Transverse colon (tissue), 4 donors: ENCODE data around the gene STXBP3. TPM values are rescaled to one million over a fixed set of nuclear protein-coding genes. Genes with fewer than 3 reads are reported as not detected.
"Not testable (repeated sequence)": the region's sequence is repeated elsewhere in the genome, so short reads cannot be mapped to it uniquely, and the experiment has no call there.

Experiments used
- DNase-seq: peaks from one replicate; pipeline ENCODE4 v3.0.0-alpha.2; 2019
- H3K27ac ChIP-seq, 4 donors: fragments of 200-600 bp; sonication (generic); 2 replicates each; pipeline ENCODE4 v1.5.1; 2016 to 2018; ENCODE audit warnings: inconsistent platforms in 4 of 4
- H3K27me3 ChIP-seq: fragments of 200-600 bp; sonication (generic); 2 replicates; pipeline ENCODE4 v1.5.1; 2017; ENCODE audit warnings: inconsistent platforms
- H3K36me3 ChIP-seq, 4 donors: fragments of 200-600 bp; sonication (generic); 2 replicates each; pipeline ENCODE4 v1.5.1; 2017 to 2019; ENCODE audit warnings: inconsistent platforms in 4 of 4
- H3K4me1 ChIP-seq, 4 donors: fragments of 200-600 bp; sonication (generic); 2 replicates each; pipeline ENCODE4 v1.5.1; 2017 to 2020; ENCODE audit warnings: inconsistent platforms in 4 of 4
- H3K4me3 ChIP-seq, 4 donors: fragments of 200-600 bp; sonication (generic); 1 replicate in 1 of 4; 2 replicates in 3 of 4; pipeline versions ENCODE4 v1.5.1 to v1.6.1; 2017 to 2019; ENCODE audit warnings: inconsistent platforms in 4 of 4
- H3K9me3 ChIP-seq, 2 donors: fragments of 200-600 bp; sonication (generic); 2 replicates each; pipeline ENCODE4 v1.5.1; 2017 to 2019; ENCODE audit warnings: inconsistent platforms in 2 of 2
- CTCF ChIP-seq, 5 experiments: fragments of 200-600 bp in 3 of 5; fragments of 450-650 bp in 2 of 5; sonication (generic) in 3 of 5; IDR thresholded peaks; 1 replicate in 2 of 5; 2 replicates in 3 of 5; pipeline ENCODE4 v1.5.1; 2016 to 2017; ENCODE audit warnings: antibody characterized with exemption in 5 of 5, inconsistent platforms in 3 of 5, mild to moderate bottlenecking in 2 of 5, moderate library complexity in 1 of 5
- EP300 ChIP-seq: sonication (generic); formaldehyde crosslinking; IDR thresholded peaks from one replicate; pipeline ENCODE4 v1.6.1; 2017; ENCODE audit warnings: antibody characterized with exemption, low read depth
- POLR2A ChIP-seq: fragments of 450-650 bp; IDR thresholded peaks from one replicate; pipeline ENCODE4 v1.6.1; 2016; ENCODE audit warnings: antibody characterized with exemption, mild to moderate bottlenecking, moderate library complexity
- POLR2AphosphoS5 ChIP-seq, 3 donors: sonication (generic); formaldehyde crosslinking; IDR thresholded peaks; one replicate each; pipeline ENCODE4 v1.6.1; 2016; ENCODE audit warnings: antibody characterized with exemption in 3 of 3
- WGBS, 2 donors: methylation state at CpG; one replicate each; pipeline ENCODE4 v1.1.5; 2018; ENCODE audit warnings: low coverage in 1 of 2; 5-methylcytosine and 5-hydroxymethylcytosine counted together
- in situ Hi-C, 4 donors: fragments of 200-750 bp; cut with MboI; loops; one replicate each; pipeline versions ENCODE4 v1.15.0 to v1.15.1; 2017; ENCODE audit warnings: low sequenced_read_pairs in 3 of 4, low pct_ligation_motif_present in 1 of 4, low pct_unique_long_range_greater_than_20kb in 1 of 4
- intact Hi-C: fragments of 100-400 bp; cut with DNase I; formaldehyde crosslinking; loops from one replicate; pipeline ENCODE4 v1.15.1; 2023; ENCODE audit warnings: low total_unique reads
- total RNA-seq, 4 donors: library from RNA; depleted of rRNA; stranded (reverse); fragments of >200 nt; gene quantifications; one replicate each; pipeline ENCODE4 v1.1.0, GENCODE V29; 2016

STXBP3 gene
- total RNA-seq, 4 donors from 2014 or later: 33.3 to 134 (median 76.3) TPM

GRCh38 chr1:108780937-108781574 is 34.6 kb downstream of the STXBP3 start:
- TF ChIP-seq POLR2AphosphoS5 (IDR thresholded peaks at IDR 0.05) (no peak), CTCF (IDR thresholded peaks at IDR 0.05) (no peak), POLR2A (no peak), EP300 (no peak)
- intact Hi-C loops (no loop called here), in situ Hi-C loops (no loop called here)
- no peak overlapping the region for H3K27ac ChIP-seq
- WGBS, 2 donors: 53 to 61% methylated on average over 2 to 3 of the region's 3 CpGs
- no peak for DNase-seq
- H3K9me3 ChIP-seq: peaks cover 6 to 16% of the 10 kb centered on the region in 2 donors
- peaks cover 0 to 68% (median 25%) of the 10 kb centered on the region in 4 donors for H3K36me3 ChIP-seq
- H3K4me1 ChIP-seq: no peaks in the 10 kb centered on the region
- H3K27me3 ChIP-seq: no peaks in the 10 kb centered on the region
- no peak overlapping the region for H3K4me3 ChIP-seq

GRCh38 chr1:108781575-108781944 is 35.1 kb downstream of the STXBP3 start:
- H3K27me3 ChIP-seq, H3K4me3 ChIP-seq, DNase-seq, in situ Hi-C loops, intact Hi-C loops, H3K27ac ChIP-seq, H3K4me1 ChIP-seq: not testable (repeated sequence)
- Histone ChIP-seq H3K36me3 (peaks cover 0 to 66% (median 25%) of the 10 kb centered on the region in 4 donors), H3K9me3 (peaks cover 6 to 18% of the 10 kb centered on the region in 2 donors)
- WGBS, 2 donors: 96 to 100% methylated on average over 1 of the region's 1 CpG

- Histone ChIP-seq H3K4me1 (no peaks in the 10 kb centered on the region), H3K27me3 (no peaks in the 10 kb centered on the region), H3K9me3 (peaks cover 6 to 18% of the 10 kb centered on the region in 2 donors), H3K4me3 (no peak overlapping the region), H3K36me3 (peaks cover 0 to 47% (median 22%) of the 10 kb centered on the region in 4 donors), H3K27ac (no peak overlapping the region)
- no peak for DNase-seq
- TF ChIP-seq POLR2AphosphoS5 (IDR thresholded peaks at IDR 0.05): no peak
- TF ChIP-seq CTCF (IDR thresholded peaks at IDR 0.05): no peak
- no peak for TF ChIP-seq POLR2A
- TF ChIP-seq EP300: no peak
- intact Hi-C loops: no loop called here
- 93 to 96% methylated on average over 3 to 6 of the region's 6 CpGs for WGBS, 2 donors
- in situ Hi-C loops: no loop called here
Measured at GRCh38 chr1:108785264-108785663, 38.8 kb downstream of the STXBP3 start.

GRCh38 chr1:108785880-108786279 is 39.4 kb downstream of the STXBP3 start:
- intact Hi-C loops: no loop called here
- H3K27me3 ChIP-seq: no peaks in the 10 kb centered on the region
- H3K36me3 ChIP-seq: peaks cover 0 to 50% (median 22%) of the 10 kb centered on the region in 4 donors
- no peak overlapping the region for H3K27ac ChIP-seq
- no peaks in the 10 kb centered on the region for H3K4me1 ChIP-seq
- DNase-seq: no peak
- in situ Hi-C loops: no loop called here
- no peak overlapping the region for H3K4me3 ChIP-seq
- WGBS, 2 donors: 98% methylated on average over 2 of the region's 2 CpGs; no CpG with 5 or more reads in 1 of the 2 donors
- TF ChIP-seq EP300: no peak
- H3K9me3 ChIP-seq: peaks cover 6 to 18% of the 10 kb centered on the region in 2 donors

- in situ Hi-C loops (no loop called here), intact Hi-C loops (no loop called here)
- no peak for TF ChIP-seq POLR2A
- no peak for TF ChIP-seq EP300
- TF ChIP-seq CTCF (IDR thresholded peaks at IDR 0.05): no peak
- no peak for TF ChIP-seq POLR2AphosphoS5 (IDR thresholded peaks at IDR 0.05)
- Histone ChIP-seq H3K9me3 (no peaks in the 10 kb centered on the region), H3K36me3 (peaks cover 0 to 44% (median 19%) of the 10 kb centered on the region in 4 donors), H3K4me3 (no peak overlapping the region), H3K4me1 (no peaks in the 10 kb centered on the region), H3K27me3 (no peaks in the 10 kb centered on the region), H3K27ac (no peak overlapping the region)
- WGBS, 2 donors: 67 to 97% methylated on average over 1 of the region's 1 CpG
- no peak for DNase-seq
Measured at GRCh38 chr1:108791790-108792189, 45.3 kb downstream of the STXBP3 start.
